WTC11 (cell line): ENCODE data around the gene BRI3BP.

ENCODE experiments used
- CREM ChIP-seq: sonication (generic); formaldehyde crosslinking; IDR thresholded peaks from 2 replicates; pipeline ENCODE4 v1.8.1; 2022; ENCODE audit warnings: mild to moderate bottlenecking, missing genetic modification reagents, moderate library complexity
- CTCF ChIP-seq: fragments of 200-600 bp; IDR thresholded peaks from 2 replicates; pipeline ENCODE4 v1.8.0; 2022; ENCODE audit warnings: antibody characterized with exemption
- EMX1 ChIP-seq: fragments of 250-450 bp; sonication (Bioruptor Pico); IDR thresholded peaks from 2 replicates; pipeline ENCODE4 v1.8.0; 2021; ENCODE audit warnings: mild to moderate bottlenecking
- ESRRA ChIP-seq: sonication (generic); formaldehyde crosslinking; IDR thresholded peaks from 2 replicates; pipeline ENCODE4 v1.8.1; 2022; ENCODE audit warnings: mild to moderate bottlenecking, missing genetic modification reagents, borderline replicate concordance
- MAX ChIP-seq: sonication (generic); formaldehyde crosslinking; IDR thresholded peaks from 2 replicates; pipeline ENCODE4 v1.8.0; 2022; ENCODE audit warnings: mild to moderate bottlenecking, missing genetic modification reagents
- SMAD3 ChIP-seq: sonication (generic); formaldehyde crosslinking; IDR thresholded peaks from 2 replicates; pipeline ENCODE4 v1.8.0; 2022; ENCODE audit warnings: missing genetic modification reagents, mild to moderate bottlenecking, borderline replicate concordance
- TEAD4 ChIP-seq: sonication (generic); formaldehyde crosslinking; IDR thresholded peaks from 2 replicates; pipeline ENCODE4 v1.8.0; 2022; ENCODE audit warnings: mild to moderate bottlenecking, missing genetic modification reagents
- ZBTB21 ChIP-seq: sonication (generic); formaldehyde crosslinking; IDR thresholded peaks from 2 replicates; pipeline ENCODE4 v1.8.1; 2023; ENCODE audit warnings: mild to moderate bottlenecking, missing genetic modification reagents, borderline replicate concordance
- ZNF232 ChIP-seq: sonication (generic); formaldehyde crosslinking; IDR thresholded peaks from 2 replicates; pipeline ENCODE4 v1.8.0; 2022; ENCODE audit warnings: mild to moderate bottlenecking, missing genetic modification reagents
- ZNF263 ChIP-seq: sonication (generic); formaldehyde crosslinking; IDR thresholded peaks from 2 replicates; pipeline ENCODE4 v1.8.1; 2022; ENCODE audit warnings: low read depth, mild to moderate bottlenecking, moderate library complexity, missing genetic modification reagents
- ZNF423 ChIP-seq: fragments of 250-450 bp; sonication (Bioruptor Pico); IDR thresholded peaks from 2 replicates; pipeline ENCODE4 v2.1.2; 2022; ENCODE audit warnings: mild to moderate bottlenecking, moderate library complexity
- TF ChIP-seq, protein P1 (sequence below): sonication (generic); formaldehyde crosslinking; IDR thresholded peaks from 2 replicates; pipeline ENCODE4 v1.8.1; 2023; ENCODE audit warnings: mild to moderate bottlenecking, missing genetic modification reagents
- TF ChIP-seq, protein P2 (sequence below): sonication (generic); formaldehyde crosslinking; IDR thresholded peaks from 2 replicates; pipeline ENCODE4 v1.8.1; 2023; ENCODE audit warnings: mild to moderate bottlenecking, missing genetic modification reagents, borderline replicate concordance

GRCh38 chr12:125033288-125033687 is 39.8 kb downstream of the BRI3BP start:
- TF ChIP-seq SMAD3 (CRISPR knock-in tag) (no peak), ZBTB21 (CRISPR knock-in tag) (no peak), CREM (CRISPR knock-in tag) (no peak), EMX1 (no peak), CTCF (no peak), MAX (CRISPR knock-in tag) (no peak), ZNF232 (CRISPR knock-in tag) (no peak), ZNF423 (CRISPR knock-in tag) (no peak), ESRRA (CRISPR knock-in tag) (no peak), ZNF263 (CRISPR knock-in tag) (no peak), TEAD4 (no peak)
- TF ChIP-seq, protein P1, sequence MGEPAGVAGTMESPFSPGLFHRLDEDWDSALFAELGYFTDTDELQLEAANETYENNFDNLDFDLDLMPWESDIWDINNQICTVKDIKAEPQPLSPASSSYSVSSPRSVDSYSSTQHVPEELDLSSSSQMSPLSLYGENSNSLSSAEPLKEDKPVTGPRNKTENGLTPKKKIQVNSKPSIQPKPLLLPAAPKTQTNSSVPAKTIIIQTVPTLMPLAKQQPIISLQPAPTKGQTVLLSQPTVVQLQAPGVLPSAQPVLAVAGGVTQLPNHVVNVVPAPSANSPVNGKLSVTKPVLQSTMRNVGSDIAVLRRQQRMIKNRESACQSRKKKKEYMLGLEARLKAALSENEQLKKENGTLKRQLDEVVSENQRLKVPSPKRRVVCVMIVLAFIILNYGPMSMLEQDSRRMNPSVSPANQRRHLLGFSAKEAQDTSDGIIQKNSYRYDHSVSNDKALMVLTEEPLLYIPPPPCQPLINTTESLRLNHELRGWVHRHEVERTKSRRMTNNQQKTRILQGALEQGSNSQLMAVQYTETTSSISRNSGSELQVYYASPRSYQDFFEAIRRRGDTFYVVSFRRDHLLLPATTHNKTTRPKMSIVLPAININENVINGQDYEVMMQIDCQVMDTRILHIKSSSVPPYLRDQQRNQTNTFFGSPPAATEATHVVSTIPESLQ (CRISPR knock-in tag), result no peak
- TF ChIP-seq, protein P2, sequence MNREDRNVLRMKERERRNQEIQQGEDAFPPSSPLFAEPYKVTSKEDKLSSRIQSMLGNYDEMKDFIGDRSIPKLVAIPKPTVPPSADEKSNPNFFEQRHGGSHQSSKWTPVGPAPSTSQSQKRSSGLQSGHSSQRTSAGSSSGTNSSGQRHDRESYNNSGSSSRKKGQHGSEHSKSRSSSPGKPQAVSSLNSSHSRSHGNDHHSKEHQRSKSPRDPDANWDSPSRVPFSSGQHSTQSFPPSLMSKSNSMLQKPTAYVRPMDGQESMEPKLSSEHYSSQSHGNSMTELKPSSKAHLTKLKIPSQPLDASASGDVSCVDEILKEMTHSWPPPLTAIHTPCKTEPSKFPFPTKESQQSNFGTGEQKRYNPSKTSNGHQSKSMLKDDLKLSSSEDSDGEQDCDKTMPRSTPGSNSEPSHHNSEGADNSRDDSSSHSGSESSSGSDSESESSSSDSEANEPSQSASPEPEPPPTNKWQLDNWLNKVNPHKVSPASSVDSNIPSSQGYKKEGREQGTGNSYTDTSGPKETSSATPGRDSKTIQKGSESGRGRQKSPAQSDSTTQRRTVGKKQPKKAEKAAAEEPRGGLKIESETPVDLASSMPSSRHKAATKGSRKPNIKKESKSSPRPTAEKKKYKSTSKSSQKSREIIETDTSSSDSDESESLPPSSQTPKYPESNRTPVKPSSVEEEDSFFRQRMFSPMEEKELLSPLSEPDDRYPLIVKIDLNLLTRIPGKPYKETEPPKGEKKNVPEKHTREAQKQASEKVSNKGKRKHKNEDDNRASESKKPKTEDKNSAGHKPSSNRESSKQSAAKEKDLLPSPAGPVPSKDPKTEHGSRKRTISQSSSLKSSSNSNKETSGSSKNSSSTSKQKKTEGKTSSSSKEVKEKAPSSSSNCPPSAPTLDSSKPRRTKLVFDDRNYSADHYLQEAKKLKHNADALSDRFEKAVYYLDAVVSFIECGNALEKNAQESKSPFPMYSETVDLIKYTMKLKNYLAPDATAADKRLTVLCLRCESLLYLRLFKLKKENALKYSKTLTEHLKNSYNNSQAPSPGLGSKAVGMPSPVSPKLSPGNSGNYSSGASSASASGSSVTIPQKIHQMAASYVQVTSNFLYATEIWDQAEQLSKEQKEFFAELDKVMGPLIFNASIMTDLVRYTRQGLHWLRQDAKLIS (CRISPR knock-in tag), result no peak
